HepG2 (cell line): Measurements from ENCODE around the gene NFATC3. TPM values are rescaled to one million over a fixed set of nuclear protein-coding genes. Genes with fewer than 3 reads are reported as not detected.
A peak's percentile ranks its signal among the peaks of the same experiment; 100 is the strongest.

Experiments used
- ADNP ChIP-seq: sonication (generic); formaldehyde crosslinking; IDR thresholded peaks from 2 replicates; pipeline ENCODE4 v1.4.0; 2020; ENCODE audit warnings: missing genetic modification reagents
- KDM3A ChIP-seq: IDR thresholded peaks from 2 replicates; pipeline ENCODE4 v1.6.1; 2018; ENCODE audit warnings: low read depth, missing compliant biosample characterization
- KMT2B ChIP-seq: IDR thresholded peaks from 2 replicates; pipeline ENCODE4 v1.6.1; 2016; ENCODE audit warnings: missing genetic modification reagents, missing compliant biosample characterization
- MEIS1 ChIP-seq: sonication (generic); formaldehyde crosslinking; IDR thresholded peaks from 2 replicates; pipeline ENCODE4 v1.9.0; 2021; ENCODE audit warnings: mild to moderate bottlenecking, missing genetic modification reagents, moderate library complexity, borderline replicate concordance
- MXD1 ChIP-seq: sonication (generic); formaldehyde crosslinking; IDR thresholded peaks from 2 replicates; pipeline ENCODE4 v1.4.0; 2020; ENCODE audit warnings: mild to moderate bottlenecking, missing genetic modification reagents
- NRL ChIP-seq: sonication (generic); formaldehyde crosslinking; IDR thresholded peaks from 2 replicates; pipeline ENCODE4 v1.5.0; 2020; ENCODE audit warnings: missing genetic modification reagents, mild to moderate bottlenecking, moderate library complexity, borderline replicate concordance
- RAD21 ChIP-seq: fragments of 450-650 bp; formaldehyde crosslinking; IDR thresholded peaks from 2 replicates; pipeline ENCODE4 v1.5.0; 2020; ENCODE audit warnings: mild to moderate bottlenecking
- REXO4 ChIP-seq: sonication (generic); formaldehyde crosslinking; IDR thresholded peaks from 2 replicates; pipeline ENCODE4 v1.8.0; 2022; ENCODE audit warnings: missing genetic modification reagents, mild to moderate bottlenecking, borderline replicate concordance
- ZBTB7B ChIP-seq: sonication (generic); formaldehyde crosslinking; IDR thresholded peaks from 2 replicates; pipeline ENCODE4 v1.4.0; 2020; ENCODE audit warnings: missing genetic modification reagents
- ZFP36L2 ChIP-seq: sonication (generic); formaldehyde crosslinking; IDR thresholded peaks from 2 replicates; pipeline ENCODE4 v1.4.0; 2020; ENCODE audit warnings: missing genetic modification reagents
- ZNF280D ChIP-seq: sonication (generic); formaldehyde crosslinking; IDR thresholded peaks from 2 replicates; pipeline ENCODE4 v1.5.1; 2020; ENCODE audit warnings: mild to moderate bottlenecking, missing genetic modification reagents
- ZNF557 ChIP-seq: sonication (generic); formaldehyde crosslinking; IDR thresholded peaks from 2 replicates; pipeline ENCODE4 v1.4.0; 2020; ENCODE audit warnings: missing genetic modification reagents
- ZNF747 ChIP-seq: sonication (generic); formaldehyde crosslinking; IDR thresholded peaks from 2 replicates; pipeline ENCODE4 v1.8.1; 2023; ENCODE audit warnings: missing genetic modification reagents, mild to moderate bottlenecking, borderline replicate concordance
- ZNF780A ChIP-seq: sonication (generic); formaldehyde crosslinking; IDR thresholded peaks from 2 replicates; pipeline ENCODE4 v1.8.0; 2022; ENCODE audit warnings: mild to moderate bottlenecking, missing genetic modification reagents, moderate library complexity
- polyA plus RNA-seq, 8 experiments: library from polyadenylated mRNA; depleted of rRNA in 3 of 8; stranded (reverse) in 7 of 8; unstranded in 1 of 8; fragments of >200 nt; fragmentation: Illumina TruSeq in 4 of 8; extraction: Trizol in 4 of 8; gene quantifications; 2 replicates each; pipeline versions ENCODE4 v1.2.1 to v1.2.3, GENCODE V29; 2011 to 2016; ENCODE audit warnings: low read depth in 4 of 8, missing spikeins in 1 of 8, mixed read lengths in 1 of 8; ENCODE audit not compliant: insufficient read depth in 1 of 8
- total RNA-seq, 5 experiments: library from RNA; depleted of rRNA; stranded (reverse); fragments of >200 nt; fragmentation: Illumina TruSeq; extraction: Trizol; gene quantifications; 2 replicates each; pipeline ENCODE4 v1.2.3, GENCODE V29; 2016; ENCODE audit warnings: low read depth in 1 of 5
- TF ChIP-seq, protein P1 (sequence below): sonication (generic); formaldehyde crosslinking; IDR thresholded peaks from one replicate; pipeline ENCODE4 v1.5.1; 2020; ENCODE audit warnings: mild to moderate bottlenecking, missing genetic modification reagents; ENCODE audit errors: not compliant biosample characterization
- TF ChIP-seq, protein P2 (sequence below): IDR thresholded peaks from 2 replicates; pipeline ENCODE4 v1.6.1; 2016; ENCODE audit warnings: low read depth, borderline replicate concordance

The NFATC3 gene
- total and polyA plus RNA-seq, 2 of the 13 experiments (the other 11 are each of a cell fraction or from before 2014, with no cell fraction given) = 52.6 to 62.7 TPM

- TF ChIP-seq, protein P1, sequence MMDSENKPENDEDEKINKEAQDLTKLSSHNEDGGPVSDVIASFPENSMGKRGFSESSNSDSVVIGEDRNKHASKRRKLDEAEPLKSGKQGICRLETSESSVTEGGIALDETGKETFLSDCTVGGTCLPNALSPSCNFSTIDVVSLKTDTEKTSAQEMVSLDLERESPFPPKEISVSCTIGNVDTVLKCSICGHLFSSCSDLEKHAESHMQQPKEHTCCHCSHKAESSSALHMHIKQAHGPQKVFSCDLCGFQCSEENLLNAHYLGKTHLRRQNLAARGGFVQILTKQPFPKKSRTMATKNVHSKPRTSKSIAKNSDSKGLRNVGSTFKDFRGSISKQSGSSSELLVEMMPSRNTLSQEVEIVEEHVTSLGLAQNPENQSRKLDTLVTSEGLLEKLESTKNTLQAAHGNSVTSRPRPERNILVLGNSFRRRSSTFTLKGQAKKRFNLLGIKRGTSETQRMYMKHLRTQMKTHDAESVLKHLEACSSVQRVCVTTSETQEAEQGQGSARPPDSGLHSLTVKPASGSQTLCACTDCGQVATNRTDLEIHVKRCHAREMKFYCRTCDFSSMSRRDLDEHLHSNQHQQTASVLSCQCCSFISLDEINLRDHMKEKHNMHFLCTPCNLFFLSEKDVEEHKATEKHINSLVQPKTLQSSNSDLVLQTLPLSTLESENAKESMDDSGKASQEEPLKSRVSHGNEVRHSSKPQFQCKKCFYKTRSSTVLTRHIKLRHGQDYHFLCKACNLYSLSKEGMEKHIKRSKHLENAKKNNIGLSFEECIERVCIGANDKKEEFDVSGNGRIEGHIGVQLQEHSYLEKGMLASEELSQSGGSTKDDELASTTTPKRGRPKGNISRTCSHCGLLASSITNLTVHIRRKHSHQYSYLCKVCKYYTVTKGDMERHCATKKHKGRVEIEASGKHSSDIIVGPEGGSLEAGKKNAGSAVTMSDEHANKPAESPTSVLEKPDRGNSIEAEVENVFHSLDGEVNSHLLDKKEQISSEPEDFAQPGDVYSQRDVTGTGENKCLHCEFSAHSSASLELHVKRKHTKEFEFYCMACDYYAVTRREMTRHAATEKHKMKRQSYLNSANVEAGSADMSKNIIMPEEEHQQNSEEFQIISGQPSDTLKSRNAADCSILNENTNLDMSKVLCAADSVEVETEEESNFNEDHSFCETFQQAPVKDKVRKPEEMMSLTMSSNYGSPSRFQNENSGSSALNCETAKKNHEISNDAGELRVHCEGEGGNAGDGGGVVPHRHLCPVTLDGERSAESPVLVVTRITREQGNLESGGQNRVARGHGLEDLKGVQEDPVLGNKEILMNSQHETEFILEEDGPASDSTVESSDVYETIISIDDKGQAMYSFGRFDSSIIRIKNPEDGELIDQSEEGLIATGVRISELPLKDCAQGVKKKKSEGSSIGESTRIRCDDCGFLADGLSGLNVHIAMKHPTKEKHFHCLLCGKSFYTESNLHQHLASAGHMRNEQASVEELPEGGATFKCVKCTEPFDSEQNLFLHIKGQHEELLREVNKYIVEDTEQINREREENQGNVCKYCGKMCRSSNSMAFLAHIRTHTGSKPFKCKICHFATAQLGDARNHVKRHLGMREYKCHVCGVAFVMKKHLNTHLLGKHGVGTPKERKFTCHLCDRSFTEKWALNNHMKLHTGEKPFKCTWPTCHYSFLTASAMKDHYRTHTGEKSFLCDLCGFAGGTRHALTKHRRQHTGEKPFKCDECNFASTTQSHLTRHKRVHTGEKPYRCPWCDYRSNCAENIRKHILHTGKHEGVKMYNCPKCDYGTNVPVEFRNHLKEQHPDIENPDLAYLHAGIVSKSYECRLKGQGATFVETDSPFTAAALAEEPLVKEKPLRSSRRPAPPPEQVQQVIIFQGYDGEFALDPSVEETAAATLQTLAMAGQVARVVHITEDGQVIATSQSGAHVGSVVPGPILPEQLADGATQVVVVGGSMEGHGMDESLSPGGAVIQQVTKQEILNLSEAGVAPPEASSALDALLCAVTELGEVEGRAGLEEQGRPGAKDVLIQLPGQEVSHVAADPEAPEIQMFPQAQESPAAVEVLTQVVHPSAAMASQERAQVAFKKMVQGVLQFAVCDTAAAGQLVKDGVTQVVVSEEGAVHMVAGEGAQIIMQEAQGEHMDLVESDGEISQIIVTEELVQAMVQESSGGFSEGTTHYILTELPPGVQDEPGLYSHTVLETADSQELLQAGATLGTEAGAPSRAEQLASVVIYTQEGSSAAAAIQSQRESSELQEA (CRISPR knock-in tag) = no peak
- TF ChIP-seq MXD1 (CRISPR knock-in tag) (peak; percentile 23; the same call in 1 of the 2 replicates), ZFP36L2 (peak; percentile 9), ADNP (CRISPR knock-in tag) (no peak), ZNF780A (CRISPR knock-in tag) (peak; percentile 62; the same call in 1 of the 2 replicates), ZBTB7B (CRISPR knock-in tag) (no peak), KDM3A (CRISPR knock-in tag) (peak; percentile 93), MEIS1 (peak; percentile 72; the same call in 1 of the 2 replicates), ZNF747 (CRISPR knock-in tag) (peak; percentile 72; the same call in 1 of the 2 replicates), RAD21 (peak; percentile 28; the same call in 1 of the 2 replicates), ZNF280D (CRISPR knock-in tag) (peak; percentile 89; the same call in 1 of the 2 replicates), KMT2B (CRISPR knock-in tag) (0 out of 2 replicates have a peak, but pooled peaks have one; percentile 46), NRL (CRISPR knock-in tag) (peak; percentile 63; the same call in 1 of the 2 replicates), ZNF557 (CRISPR knock-in tag) (no peak), REXO4 (CRISPR knock-in tag) (0 out of 2 replicates have a peak, but pooled peaks have one; percentile 6)
- TF ChIP-seq, protein P2, sequence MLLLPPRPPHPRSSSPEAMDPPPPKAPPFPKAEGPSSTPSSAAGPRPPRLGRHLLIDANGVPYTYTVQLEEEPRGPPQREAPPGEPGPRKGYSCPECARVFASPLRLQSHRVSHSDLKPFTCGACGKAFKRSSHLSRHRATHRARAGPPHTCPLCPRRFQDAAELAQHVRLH (CRISPR knock-in tag) = no peak; the same call in 1 of the 2 replicates
These were observed 152.3 kb downstream of the NFATC3 start (continued) for GRCh38 chr16:68237243-68238028.
